IPS-11a (cell line): ENCODE results near the gene PRR15L.
A peak's percentile ranks its signal among the peaks of the same experiment; 100 is the strongest.
"Not testable (repeated sequence)": the region's sequence is repeated elsewhere in the genome, so short reads cannot be mapped to it uniquely, and the experiment has no call there.

Experiments
- H3K4me3 ChIP-seq: one replicate; pipeline ENCODE4 v1.5.1; 2013; ENCODE audit warnings: low read depth, low read length, control low read depth

PRR15L gene

GRCh38 chr17:47989159-47989558 lies 31.5 kb upstream of the PRR15L start:
- no peak overlapping the region for H3K4me3 ChIP-seq

- not testable (repeated sequence) for H3K4me3 ChIP-seq
Measured at GRCh38 chr17:47988445-47988844, 30.8 kb upstream of the PRR15L start.

GRCh38 chr17:47987240-47987835 lies 29.7 kb upstream of the PRR15L start:
- no peak overlapping the region for H3K4me3 ChIP-seq

- no peak overlapping the region for H3K4me3 ChIP-seq
Measured at GRCh38 chr17:47986520-47986919, 28.8 kb upstream of the PRR15L start.

GRCh38 chr17:47983492-47984223 lies 26.0 kb upstream of the PRR15L start:
- no peak overlapping the region for H3K4me3 ChIP-seq

GRCh38 chr17:47982645-47983390 lies 25.1 kb upstream of the PRR15L start:
- H3K4me3 ChIP-seq: no peak overlapping the region

GRCh38 chr17:47982091-47982617 lies 24.5 kb upstream of the PRR15L start:
- H3K4me3 ChIP-seq: no peak overlapping the region

GRCh38 chr17:47981462-47981861 lies 23.8 kb upstream of the PRR15L start:
- no peak overlapping the region for H3K4me3 ChIP-seq

GRCh38 chr17:47980541-47980940 lies 22.9 kb upstream of the PRR15L start:
- H3K4me3 ChIP-seq: no peak overlapping the region

- no peak overlapping the region for H3K4me3 ChIP-seq
Measured at GRCh38 chr17:47978324-47978723, 20.6 kb upstream of the PRR15L start.

- H3K4me3 ChIP-seq: no peak overlapping the region
Measured at GRCh38 chr17:47975823-47976205, 18.1 kb upstream of the PRR15L start.

- no peak overlapping the region for H3K4me3 ChIP-seq
Measured at GRCh38 chr17:47975189-47975822, 17.6 kb upstream of the PRR15L start.

GRCh38 chr17:47973541-47973940 lies 15.9 kb upstream of the PRR15L start:
- H3K4me3 ChIP-seq: no peak overlapping the region

GRCh38 chr17:47970725-47971499 lies 13.2 kb upstream of the PRR15L start, which contains the start of gene CDK5RAP3:
CDK5RAP3 (plus strand) TSS chr17:47971113; CDS start chr17:47971147, 34 bp downstream.
- H3K4me3 ChIP-seq: peak within 1 kb of the TSS; percentile 85

- H3K4me3 ChIP-seq: no peak overlapping the region
Measured at GRCh38 chr17:47969930-47970724, 12.4 kb upstream of the PRR15L start.

GRCh38 chr17:47968836-47969235 lies 11.2 kb upstream of the PRR15L start:
- H3K4me3 ChIP-seq: no peak overlapping the region

- H3K4me3 ChIP-seq: no peak overlapping the region
Measured at GRCh38 chr17:47967607-47968252, 10.0 kb upstream of the PRR15L start.

- no peak overlapping the region for H3K4me3 ChIP-seq
Measured at GRCh38 chr17:47966079-47966519, 8.4 kb upstream of the PRR15L start.

- H3K4me3 ChIP-seq: no peak overlapping the region
Measured at GRCh38 chr17:47964856-47965255, 7.2 kb upstream of the PRR15L start.
